GM13976 (cell line): ENCODE measurements around the gene RUNX3.

Experiments
- DNase-seq: peaks from one replicate; pipeline ENCODE4 v3.0.0; 2012; ENCODE audit warnings: low spot score
- CTCF ChIP-seq: IDR thresholded peaks from 2 replicates; pipeline ENCODE4 v1.5.1; 2012; ENCODE audit warnings: borderline replicate concordance, mild to moderate bottlenecking; ENCODE audit not compliant: insufficient read depth; ENCODE audit errors: extremely low read depth, missing control alignments, control extremely low read depth
- in situ Hi-C: fragments of 300-500 bp; cut with MboI; formaldehyde crosslinking; loops from one replicate; pipeline ENCODE4 v1.12.0; 2022; ENCODE audit warnings: low sequenced_read_pairs, mixed read lengths, inconsistent platforms; ENCODE audit not compliant: unreplicated experiment

The RUNX3 gene

DNA sequence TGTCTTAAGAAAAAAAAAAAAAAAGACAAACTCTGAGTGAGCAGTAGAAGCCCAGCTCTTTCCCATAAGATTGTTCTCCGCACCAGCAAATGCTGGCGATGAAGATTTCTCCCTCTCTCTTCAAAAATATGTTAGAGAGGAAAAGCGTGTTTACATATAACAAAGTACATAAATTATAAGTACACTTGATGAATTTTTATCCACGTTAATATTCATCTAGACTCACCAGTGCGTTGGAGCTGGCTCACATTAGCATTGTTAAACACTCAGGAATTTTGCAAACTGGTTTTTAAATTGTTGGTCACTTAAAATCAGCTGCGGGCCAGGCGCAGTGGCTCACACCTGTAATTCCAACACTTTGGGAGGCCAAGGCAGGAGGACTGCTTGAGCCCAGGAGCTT lies 56.0 kb downstream of the RUNX3 start:
- no peak for DNase-seq
- in situ Hi-C loops: no loop called here
- no peak for TF ChIP-seq CTCF

DNA sequence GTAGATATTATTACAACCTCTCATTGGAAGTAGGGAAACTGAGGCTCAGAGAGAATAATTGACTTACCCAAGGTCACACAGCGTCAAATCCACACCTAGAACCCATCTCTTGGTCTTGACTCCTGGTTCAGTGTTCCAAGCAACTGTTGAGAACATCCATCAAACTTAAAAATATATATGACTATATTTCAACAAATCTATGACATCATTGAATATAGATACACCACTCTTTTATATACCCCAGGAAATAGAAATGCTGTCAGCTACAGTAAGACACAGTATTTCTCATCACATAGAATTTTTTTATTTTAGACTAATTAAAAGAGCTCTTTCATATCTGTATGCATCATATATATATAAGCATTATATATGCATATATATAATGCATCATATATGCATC lies 56.9 kb downstream of the RUNX3 start:
- DNase-seq: no peak
- no peak for TF ChIP-seq CTCF
- in situ Hi-C loops: no loop called here

- in situ Hi-C loops: no loop called here
- no peak for DNase-seq
- TF ChIP-seq CTCF: no peak
These were observed 57.8 kb downstream of the RUNX3 start for GRCh38 chr1:24872061-24872850.

GRCh38 chr1:24871306-24871901 lies 58.7 kb downstream of the RUNX3 start:
- DNase-seq: no peak
- TF ChIP-seq CTCF: no peak
- in situ Hi-C loops: no loop called here

DNA sequence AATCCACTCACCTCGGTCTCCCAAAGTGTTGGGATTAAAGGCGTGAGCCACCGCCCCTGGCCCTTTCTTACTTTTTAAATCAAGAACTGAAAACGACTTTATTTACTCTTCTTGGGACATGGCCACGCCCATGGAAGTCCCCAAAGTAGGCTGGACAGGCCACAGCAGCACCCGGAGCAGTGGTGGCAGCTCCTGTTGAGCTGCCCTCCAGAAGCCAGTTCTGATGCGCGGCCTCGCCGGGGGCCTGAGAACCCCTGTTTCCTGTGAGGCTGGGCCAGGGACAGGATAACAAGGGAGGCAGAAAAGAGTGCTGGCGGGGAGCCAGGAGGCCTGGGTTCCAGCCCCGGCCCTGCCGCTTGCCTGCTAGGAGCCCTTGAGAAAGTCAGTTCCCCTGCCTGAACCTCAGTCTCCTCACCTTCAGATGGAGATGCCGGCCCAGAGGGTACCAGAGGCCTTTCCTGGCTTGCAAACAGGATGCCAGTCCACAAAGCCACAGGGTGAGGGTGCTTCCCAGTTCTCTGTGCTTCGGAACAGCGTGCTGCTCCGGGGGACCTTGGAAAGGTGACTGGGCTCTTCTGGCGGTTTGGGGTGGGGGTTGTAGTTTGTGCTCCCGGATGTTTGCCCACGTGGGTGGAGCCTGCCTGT lies 59.4 kb downstream of the RUNX3 start:
- in situ Hi-C loops: no loop called here
- TF ChIP-seq CTCF: no peak
- DNase-seq: peak; percentile 64

DNA sequence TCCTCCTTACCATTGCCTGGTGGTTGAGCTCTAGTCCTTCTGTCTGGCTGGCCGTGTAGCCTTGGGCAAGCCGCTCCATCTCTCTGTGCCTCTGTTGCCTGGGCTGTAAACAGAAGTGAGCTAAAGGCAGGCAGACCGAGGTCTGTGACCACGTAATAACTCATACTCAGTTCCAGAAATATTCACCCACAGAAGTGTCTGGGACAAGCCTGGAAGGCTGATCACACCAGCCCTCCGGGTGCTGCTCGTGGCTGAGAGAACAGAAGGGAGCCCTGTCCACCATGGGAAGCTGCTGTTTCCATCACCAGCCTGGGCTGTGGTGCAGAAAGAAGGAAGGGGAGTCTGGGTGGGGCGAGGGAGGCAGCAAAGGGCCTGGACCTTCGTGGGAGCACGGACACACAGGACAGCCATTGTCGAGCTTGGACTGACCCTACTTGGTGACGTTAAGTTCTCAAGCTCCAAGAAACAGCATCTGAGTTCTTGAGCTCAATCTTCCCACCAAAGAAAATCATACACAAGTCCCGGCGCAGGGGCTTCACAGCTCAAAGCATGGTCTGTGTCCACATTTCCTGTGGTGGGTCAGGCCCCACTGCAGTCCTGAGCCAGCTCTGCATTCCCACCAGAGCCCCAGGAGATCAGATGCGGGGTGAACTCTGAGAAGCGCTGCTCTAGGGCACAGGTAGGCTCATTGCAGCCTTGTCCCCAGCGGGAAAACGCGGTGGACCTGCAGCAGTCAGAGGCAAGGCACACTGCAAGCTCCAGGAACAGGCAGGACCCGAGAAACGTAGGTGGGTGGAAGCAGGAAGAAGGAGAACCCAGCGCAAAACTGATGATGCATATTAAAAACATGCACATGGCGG lies 61.8 kb downstream of the RUNX3 start:
- in situ Hi-C loops: no loop called here

More for the DNA sequence above, 61.8 kb downstream of the RUNX3 start:
- no peak for TF ChIP-seq CTCF
- DNase-seq: peak; percentile 26
